ENCODE measurements around the gene TUBA3D.
"Not testable (repeated sequence)": the region's sequence is repeated elsewhere in the genome, so short reads cannot be mapped to it uniquely, and the experiment has no call there.

DNA sequence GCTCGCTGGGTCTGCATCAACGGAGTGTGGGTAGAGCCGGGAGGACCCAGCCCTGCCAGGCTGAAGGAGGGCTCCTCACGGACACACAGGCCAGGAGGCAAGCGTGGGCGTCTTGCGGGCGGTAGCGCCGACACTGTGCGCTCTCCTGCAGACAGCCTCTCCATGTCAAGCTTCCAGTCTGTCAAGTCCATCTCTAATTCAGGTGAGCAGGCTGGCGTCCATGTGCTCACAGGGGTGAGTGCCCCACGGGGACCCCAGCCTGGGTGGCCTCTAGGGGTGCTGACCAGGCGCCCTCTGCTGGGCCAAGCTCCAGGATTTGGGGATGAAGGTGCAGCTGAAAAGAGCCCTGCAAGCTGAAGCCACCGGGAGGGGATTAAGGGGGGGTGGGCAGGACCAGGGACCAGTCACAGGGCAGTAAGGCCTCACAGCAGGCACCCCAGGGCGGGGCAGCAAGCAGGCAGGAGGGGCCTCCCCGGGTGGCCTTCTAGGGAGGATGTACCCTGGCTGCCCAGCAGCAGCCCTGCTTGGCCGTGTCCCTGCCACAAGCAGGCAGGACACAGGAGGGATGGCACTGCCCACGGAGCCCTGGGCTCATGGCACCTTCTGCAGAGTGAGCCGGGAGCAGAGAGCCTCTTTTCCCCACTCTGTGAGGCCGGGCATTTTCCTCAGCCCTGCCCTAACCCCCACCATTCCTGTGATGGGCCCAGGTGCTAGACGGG is 54.9 kb downstream of the TUBA3D start:
- TF ChIP-seq, protein P1, sequence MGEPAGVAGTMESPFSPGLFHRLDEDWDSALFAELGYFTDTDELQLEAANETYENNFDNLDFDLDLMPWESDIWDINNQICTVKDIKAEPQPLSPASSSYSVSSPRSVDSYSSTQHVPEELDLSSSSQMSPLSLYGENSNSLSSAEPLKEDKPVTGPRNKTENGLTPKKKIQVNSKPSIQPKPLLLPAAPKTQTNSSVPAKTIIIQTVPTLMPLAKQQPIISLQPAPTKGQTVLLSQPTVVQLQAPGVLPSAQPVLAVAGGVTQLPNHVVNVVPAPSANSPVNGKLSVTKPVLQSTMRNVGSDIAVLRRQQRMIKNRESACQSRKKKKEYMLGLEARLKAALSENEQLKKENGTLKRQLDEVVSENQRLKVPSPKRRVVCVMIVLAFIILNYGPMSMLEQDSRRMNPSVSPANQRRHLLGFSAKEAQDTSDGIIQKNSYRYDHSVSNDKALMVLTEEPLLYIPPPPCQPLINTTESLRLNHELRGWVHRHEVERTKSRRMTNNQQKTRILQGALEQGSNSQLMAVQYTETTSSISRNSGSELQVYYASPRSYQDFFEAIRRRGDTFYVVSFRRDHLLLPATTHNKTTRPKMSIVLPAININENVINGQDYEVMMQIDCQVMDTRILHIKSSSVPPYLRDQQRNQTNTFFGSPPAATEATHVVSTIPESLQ (CRISPR knock-in tag; conservative IDR thresholded peaks at IDR 0.05), result not testable (repeated sequence)
- TF ChIP-seq, protein P2, sequence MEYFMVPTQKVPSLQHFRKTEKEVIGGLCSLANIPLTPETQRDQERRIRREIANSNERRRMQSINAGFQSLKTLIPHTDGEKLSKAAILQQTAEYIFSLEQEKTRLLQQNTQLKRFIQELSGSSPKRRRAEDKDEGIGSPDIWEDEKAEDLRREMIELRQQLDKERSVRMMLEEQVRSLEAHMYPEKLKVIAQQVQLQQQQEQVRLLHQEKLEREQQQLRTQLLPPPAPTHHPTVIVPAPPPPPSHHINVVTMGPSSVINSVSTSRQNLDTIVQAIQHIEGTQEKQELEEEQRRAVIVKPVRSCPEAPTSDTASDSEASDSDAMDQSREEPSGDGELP (IDR thresholded peaks at IDR 0.05; ENCODE audit: borderline replicate concordance, low read depth), result not testable (repeated sequence)
- not testable (repeated sequence) for TF ChIP-seq NFYC (CRISPR knock-in tag; IDR thresholded peaks at IDR 0.05); MYC (CRISPR knock-in tag; IDR thresholded peaks at IDR 0.05; ENCODE audit: borderline replicate concordance); TEAD2 (CRISPR knock-in tag; IDR thresholded peaks at IDR 0.05); FOXK2 (IDR thresholded peaks at IDR 0.05)
- TF ChIP-seq, protein P3, sequence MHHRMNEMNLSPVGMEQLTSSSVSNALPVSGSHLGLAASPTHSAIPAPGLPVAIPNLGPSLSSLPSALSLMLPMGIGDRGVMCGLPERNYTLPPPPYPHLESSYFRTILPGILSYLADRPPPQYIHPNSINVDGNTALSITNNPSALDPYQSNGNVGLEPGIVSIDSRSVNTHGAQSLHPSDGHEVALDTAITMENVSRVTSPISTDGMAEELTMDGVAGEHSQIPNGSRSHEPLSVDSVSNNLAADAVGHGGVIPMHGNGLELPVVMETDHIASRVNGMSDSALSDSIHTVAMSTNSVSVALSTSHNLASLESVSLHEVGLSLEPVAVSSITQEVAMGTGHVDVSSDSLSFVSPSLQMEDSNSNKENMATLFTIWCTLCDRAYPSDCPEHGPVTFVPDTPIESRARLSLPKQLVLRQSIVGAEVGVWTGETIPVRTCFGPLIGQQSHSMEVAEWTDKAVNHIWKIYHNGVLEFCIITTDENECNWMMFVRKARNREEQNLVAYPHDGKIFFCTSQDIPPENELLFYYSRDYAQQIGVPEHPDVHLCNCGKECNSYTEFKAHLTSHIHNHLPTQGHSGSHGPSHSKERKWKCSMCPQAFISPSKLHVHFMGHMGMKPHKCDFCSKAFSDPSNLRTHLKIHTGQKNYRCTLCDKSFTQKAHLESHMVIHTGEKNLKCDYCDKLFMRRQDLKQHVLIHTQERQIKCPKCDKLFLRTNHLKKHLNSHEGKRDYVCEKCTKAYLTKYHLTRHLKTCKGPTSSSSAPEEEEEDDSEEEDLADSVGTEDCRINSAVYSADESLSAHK (CRISPR knock-in tag; IDR thresholded peaks at IDR 0.05; ENCODE audit: borderline replicate concordance), result not testable (repeated sequence)
- TF ChIP-seq, protein P4, sequence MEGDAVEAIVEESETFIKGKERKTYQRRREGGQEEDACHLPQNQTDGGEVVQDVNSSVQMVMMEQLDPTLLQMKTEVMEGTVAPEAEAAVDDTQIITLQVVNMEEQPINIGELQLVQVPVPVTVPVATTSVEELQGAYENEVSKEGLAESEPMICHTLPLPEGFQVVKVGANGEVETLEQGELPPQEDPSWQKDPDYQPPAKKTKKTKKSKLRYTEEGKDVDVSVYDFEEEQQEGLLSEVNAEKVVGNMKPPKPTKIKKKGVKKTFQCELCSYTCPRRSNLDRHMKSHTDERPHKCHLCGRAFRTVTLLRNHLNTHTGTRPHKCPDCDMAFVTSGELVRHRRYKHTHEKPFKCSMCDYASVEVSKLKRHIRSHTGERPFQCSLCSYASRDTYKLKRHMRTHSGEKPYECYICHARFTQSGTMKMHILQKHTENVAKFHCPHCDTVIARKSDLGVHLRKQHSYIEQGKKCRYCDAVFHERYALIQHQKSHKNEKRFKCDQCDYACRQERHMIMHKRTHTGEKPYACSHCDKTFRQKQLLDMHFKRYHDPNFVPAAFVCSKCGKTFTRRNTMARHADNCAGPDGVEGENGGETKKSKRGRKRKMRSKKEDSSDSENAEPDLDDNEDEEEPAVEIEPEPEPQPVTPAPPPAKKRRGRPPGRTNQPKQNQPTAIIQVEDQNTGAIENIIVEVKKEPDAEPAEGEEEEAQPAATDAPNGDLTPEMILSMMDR (CRISPR knock-in tag; IDR thresholded peaks at IDR 0.05), result peak; percentile 49

Measured in HepG2 (cell line).